GM12865 (cell line): Measurements from ENCODE around the gene COQ7.

Source experiments
- DNase-seq: peaks from one replicate; pipeline ENCODE4 v3.0.0; 2010; ENCODE audit warnings: low read depth
- H3K4me3 ChIP-seq: 2 replicates; pipeline ENCODE4 v1.5.1; 2011; ENCODE audit warnings: mild to moderate bottlenecking, low read depth, low read length, control low read depth
- CTCF ChIP-seq: IDR thresholded peaks from 2 replicates; pipeline ENCODE4 v1.5.1; 2011; ENCODE audit warnings: low read length, control low read depth, low read depth, inconsistent platforms; ENCODE audit not compliant: insufficient read depth; ENCODE audit errors: missing control alignments

Gene COQ7

DNA sequence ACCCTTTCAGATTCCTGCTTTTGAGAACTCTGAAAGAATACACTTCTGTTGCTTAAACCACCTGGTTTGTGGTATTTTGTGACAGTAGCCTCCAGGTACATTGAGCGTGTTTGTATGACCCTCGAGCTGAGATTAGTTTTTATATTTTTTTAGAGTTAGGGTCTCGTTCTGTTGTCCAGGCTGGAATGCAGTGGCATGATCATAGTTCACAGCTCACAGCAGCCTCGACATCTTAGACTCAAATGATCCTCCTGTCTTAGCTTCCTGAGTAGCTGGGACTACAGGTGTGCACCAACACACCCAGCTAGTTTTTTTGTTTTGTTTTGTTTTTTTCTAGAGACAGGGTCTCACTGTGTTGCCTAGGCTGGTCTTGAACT is 41.9 kb downstream of the COQ7 start:
- no peak for TF ChIP-seq CTCF
- no peak overlapping the region for H3K4me3 ChIP-seq
- no peak for DNase-seq

DNA sequence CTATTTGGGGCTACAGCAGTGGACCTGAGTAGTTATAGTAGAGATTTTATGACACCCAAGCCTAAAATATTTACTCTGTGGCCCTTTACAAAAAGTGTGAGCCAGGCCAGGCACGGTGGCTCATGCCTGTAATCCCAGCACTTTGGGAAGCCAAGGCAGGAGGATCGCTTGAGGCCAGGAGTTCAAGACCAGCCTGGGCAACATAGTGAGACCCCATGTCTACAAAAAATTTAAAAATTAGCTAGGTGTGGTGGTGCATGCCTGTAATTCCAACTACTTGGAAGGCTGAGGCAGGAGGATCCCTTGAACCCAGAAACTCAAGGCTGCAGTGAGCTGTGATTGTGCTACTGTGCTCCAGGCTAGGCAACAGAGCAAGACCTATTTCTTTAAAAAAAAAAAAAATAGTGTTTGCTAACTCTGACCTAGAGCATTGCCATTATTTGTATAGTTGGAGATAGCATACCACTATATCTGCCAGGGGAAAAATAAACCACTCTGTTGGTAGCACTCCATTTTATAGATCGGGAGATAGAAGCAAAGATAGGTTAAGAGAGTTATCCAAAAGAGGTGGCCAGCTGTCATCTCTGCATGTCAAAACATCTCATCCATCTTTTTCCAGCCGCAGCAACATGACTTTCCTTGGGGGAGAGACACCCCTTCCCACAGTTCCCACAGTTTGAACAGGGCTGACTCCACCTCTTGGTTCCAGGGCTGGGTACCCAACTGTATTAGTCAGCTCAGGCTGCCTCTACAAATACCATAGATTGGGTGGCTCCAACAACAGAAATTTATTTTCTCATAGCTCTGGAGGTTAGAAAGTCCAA is 43.3 kb downstream of the COQ7 start:
- TF ChIP-seq CTCF, result no peak
- no peak overlapping the region for H3K4me3 ChIP-seq
- DNase-seq, result no peak

DNA sequence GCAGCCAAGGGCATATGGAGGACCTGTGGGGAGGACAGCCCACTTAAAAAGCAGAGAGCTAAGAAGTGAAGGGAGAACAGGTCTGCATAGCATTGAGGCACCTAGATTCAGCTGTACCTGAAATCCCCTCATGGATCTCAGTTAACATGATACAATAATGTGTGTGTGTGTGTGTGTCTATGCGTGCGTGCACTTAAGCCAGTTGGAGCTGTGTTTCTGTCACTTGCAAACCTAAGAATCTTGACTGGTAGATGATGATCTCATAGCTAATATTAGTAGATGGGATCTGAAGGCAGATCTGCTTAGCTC is 44.6 kb downstream of the COQ7 start:
- no peak for TF ChIP-seq CTCF
- no peak overlapping the region for H3K4me3 ChIP-seq
- no peak for DNase-seq

- H3K4me3 ChIP-seq, result peak within 1 kb of the TSS; percentile 49
- TF ChIP-seq CTCF, result no peak
- DNase-seq, result peak; percentile 66
Observed at GRCh38 chr16:19113577-19114358, 46.4 kb downstream of the COQ7 start, which contains the start of gene ITPRIPL2. Gene ITPRIPL2 (plus strand): TSS chr16:19113964. CDS start chr16:19114462, 498 bp downstream.

DNA sequence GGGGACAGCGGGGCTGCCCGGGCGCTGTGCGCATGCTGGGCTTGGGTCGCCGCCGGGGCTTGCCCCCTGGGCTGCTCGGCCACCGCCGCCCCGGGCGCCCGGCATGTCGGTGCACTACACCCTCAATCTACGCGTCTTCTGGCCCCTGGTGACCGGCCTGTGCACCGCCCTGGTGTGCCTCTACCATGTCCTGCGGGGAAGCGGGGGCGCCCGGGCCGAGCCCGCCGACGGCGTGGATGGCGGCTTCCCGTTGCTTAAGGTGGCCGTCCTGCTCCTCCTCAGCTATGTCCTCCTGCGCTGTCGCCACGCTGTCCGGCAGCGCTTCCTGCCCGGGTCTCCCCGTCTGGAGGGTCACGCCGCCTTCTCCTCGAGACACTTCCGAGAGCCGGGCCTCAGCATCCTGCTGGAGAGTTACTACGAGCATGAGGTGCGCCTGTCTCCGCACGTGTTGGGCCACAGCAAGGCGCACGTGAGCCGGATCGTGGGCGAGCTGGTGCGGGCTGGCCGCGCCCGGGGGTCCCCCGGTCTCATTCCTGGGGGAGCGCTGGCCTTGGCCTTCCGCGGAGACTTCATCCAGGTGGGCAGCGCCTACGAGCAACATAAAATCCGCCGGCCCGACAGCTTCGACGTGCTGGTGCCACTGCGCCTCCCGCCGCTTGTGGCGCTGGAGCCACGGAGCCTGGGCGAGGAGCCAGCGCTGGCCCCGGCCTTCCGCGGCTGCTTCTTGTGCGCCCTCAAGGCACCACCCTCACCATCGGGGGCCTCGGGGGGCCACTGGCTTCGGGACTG is 47.1 kb downstream of the COQ7 start:
- no peak for TF ChIP-seq CTCF
- DNase-seq, result peak; percentile 77
- peak overlapping the region; percentile 49 for H3K4me3 ChIP-seq

DNA sequence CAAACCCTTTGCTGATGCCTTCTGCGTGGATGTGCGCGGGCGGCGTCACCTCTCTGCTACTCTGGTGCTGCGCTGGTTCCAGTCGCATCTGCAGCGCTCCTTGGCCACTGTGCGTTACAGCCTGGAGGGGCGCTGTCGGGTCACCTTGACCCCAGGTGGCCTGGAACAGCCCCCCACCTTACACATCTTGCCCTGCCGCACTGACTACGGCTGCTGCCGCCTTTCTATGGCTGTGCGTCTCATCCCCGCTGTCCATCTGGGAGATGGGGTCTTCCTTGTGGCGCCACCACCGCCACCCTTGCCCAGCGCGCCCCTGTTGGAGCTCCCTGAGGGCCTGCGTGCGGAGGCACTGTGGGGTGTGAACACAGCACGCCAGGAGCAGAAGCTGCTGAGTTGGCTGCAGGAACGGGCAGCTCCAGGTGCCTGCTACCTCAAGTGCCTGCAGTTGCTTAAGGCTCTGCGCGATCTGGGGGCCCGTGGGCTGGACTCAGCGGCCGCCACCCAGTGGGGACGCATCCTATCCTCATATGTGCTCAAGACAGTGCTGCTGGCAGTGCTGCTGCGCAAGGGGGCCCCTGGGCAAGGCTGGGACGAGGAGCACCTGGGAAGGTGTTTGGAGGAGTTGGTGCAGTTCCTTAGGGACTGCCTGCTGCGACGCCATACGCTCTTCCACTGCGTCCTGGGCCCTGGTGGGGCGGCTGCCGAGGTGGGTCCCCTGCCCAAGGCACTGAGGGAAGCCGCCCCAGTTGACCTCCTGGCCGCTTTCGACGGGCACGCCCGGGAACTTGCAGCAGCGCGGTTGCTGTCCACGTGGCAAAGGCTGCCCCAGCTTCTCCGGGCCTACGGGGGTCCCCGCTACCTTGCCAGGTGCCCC is 48.0 kb downstream of the COQ7 start:
- no peak for DNase-seq
- no peak overlapping the region; the same call in 1 of the 2 replicates for H3K4me3 ChIP-seq

More for the DNA sequence above, 48.0 kb downstream of the COQ7 start:
- no peak for TF ChIP-seq CTCF
